GM12864 (cell line): Measurements from ENCODE around the gene DTNB.

ENCODE experiments used
- DNase-seq: peaks from one replicate; pipeline ENCODE4 v3.0.0-alpha.2; 2011; ENCODE audit warnings: low read depth
- H3K4me3 ChIP-seq: 2 replicates; pipeline ENCODE4 v1.5.1; 2011; ENCODE audit warnings: mild to moderate bottlenecking, low read depth, low read length, control low read depth
- CTCF ChIP-seq: IDR thresholded peaks from 2 replicates; pipeline ENCODE4 v1.5.1; 2011; ENCODE audit warnings: low read depth, mild to moderate bottlenecking, moderate library complexity, low read length, control low read depth, inconsistent platforms; ENCODE audit errors: missing control alignments

The DTNB gene

DNA sequence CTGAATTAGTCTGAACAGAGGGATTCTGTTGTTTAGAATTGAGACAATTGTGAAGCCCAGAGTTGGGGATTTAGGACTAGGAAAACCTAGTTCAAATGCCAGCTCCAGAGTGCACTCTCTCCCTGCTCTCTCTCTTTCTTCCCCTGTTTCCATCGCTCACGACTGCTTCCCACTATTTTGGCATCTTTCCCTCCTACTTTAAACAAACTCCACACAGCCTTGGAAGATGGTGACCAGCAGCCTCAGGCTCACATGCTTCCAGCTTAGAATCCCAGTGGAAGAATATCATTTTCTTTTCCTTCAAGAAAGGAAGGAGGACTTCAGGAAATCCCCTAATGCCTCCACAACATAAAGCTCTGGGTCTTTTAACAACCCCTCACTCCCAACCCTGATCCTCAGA is 325.5 kb downstream of the DTNB start:
- DNase-seq, result no peak
- no peak for TF ChIP-seq CTCF
- no peak overlapping the region for H3K4me3 ChIP-seq

DNA sequence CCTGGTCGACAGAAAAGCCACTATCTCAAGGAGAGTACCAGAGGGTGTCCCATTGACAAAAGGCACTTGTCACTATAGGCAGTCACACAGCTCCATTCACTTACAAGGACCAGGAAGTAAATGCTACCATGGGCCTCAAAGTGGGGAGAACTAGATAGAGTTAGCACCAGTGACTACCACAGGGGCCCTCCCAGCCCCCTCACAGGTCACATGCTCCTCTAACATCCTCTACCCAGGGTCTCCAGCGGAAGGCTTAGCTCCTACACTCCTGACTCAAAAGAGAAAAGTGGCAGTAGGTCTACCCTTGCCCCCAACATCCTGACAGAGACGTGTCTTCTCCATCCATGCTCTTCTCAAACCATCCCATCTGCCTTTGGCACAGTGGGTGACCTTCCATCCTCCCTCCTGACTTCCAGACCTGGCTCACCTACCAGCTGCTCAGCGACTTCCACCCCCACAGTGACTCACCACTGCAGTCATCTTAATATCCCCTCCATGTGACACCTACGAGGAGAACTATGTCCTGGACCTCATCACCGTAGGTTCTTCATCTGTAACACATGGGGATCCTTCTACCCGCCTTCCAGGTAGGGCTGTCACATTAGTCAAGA is 326.1 kb downstream of the DTNB start:
- no peak for DNase-seq
- no peak for TF ChIP-seq CTCF
- no peak overlapping the region for H3K4me3 ChIP-seq

DNA sequence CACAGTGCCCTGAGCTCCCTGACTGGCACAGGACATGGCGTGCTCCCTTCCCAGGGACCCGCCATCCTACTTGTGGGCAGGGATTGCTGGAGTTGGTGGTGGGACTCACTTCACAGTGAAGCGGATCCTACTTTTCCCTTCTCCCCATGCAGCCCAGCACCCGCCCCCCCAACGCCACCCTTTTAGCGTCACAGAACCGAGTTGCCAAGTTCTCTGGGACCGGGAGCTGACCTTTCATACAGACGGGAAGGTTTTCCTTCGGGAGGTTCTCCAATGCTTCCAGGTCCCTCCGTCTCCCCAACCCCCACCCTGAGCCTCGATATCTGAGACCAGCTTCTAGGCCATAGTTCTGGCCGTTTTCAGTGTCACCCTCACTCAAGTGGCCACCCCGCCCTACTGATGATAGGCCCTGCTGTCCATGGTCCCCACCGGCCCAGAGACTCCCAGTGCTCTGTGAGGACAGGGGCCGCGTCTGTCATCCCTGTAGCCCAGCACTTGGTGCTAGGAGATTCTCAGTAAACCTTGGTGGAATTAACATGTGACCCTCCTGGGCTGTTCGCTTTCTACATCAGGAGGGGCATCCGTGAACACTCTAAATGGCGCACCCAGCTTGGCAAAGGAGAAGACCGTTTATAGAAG is 330.1 kb downstream of the DTNB start:
- no peak for TF ChIP-seq CTCF

GRCh38 chr2:25342372-25343186 is 330.8 kb downstream of the DTNB start:
- peak; percentile 43 for DNase-seq
- peak; percentile 96 for TF ChIP-seq CTCF

More for the DNA sequence above, 330.1 kb downstream of the DTNB start:
- DNase-seq, result no peak
- H3K4me3 ChIP-seq, result no peak overlapping the region

DNA sequence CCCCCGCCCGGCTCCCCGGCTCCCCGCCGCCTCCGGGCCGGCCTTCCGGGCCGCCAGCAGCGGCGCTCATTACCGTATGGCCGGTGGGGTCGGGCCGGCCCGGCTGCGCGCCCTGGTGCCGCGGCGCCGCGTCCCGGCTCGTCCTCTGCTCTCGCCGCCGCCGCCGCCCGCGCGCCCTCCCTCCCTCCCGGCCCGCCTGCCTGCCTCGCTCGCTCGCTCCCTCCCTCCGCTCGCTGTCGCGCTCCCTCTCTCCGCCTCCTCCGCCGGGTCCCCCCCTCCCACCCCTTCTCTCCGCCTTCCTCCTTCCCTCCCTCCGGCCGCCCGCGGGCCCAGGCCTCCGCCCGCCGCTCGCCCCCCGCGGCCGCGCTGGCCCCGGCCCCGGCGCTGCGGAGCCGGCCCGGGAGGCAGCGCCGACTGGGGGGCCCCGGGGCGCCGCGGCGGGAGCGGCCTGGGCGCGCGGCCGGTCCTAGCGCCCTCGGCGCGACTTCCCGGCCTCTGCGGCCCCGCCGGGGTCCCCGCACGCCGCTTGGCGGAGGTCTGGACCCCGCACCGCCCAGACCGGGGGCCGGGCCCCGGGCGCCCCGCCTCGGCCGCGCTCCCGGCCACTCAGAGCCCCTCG is 331.5 kb downstream of the DTNB start, which contains the start of gene DNMT3A:
TSS of gene DNMT3A (minus strand) at position 173 of the 619 bp plus-strand sequence. CDS start 27,941 bp downstream, outside the sequence.
- DNase-seq, result no peak
- TF ChIP-seq CTCF, result no peak
- H3K4me3 ChIP-seq, result peak within 1 kb of the TSS; percentile 77

More at GRCh38 chr2:25342372-25343186, 330.8 kb downstream of the DTNB start:
- peak overlapping the region; percentile 77 for H3K4me3 ChIP-seq

DNA sequence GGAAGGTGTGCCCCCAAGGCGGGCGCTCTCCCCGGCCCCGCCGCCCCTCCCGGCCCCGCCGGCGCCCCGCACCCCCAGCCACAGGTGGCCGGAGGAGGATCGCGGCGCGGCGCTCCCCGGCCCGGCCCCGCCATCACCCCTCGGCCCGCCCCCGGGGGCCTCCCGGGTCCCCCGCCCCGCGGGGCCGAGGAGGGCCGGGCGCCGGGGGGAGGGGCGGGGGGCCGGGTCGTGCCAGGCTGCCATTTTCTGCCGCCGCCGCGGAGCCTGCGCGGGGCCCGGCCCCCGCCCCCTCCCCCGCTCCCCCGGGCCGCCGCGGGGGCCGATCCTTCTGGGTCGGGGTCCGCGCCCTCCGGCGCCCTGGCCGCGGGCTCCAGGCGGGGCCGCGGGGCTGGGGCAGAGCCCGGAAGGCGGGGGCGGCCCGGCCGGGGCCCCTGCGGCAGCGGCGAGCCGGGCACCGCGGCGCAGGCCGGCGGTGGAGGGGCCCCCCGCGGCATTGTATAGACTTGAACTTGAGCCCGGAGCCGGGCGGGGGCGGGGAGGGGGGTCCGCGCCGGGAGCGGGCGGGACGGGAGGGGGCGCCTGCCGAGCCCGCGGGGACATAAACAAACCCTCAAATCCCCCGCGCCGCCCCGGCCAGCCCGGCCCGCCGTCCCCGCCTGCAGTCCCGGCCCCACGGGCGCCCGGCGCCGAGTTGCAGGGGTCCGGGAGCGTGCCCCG is 332.2 kb downstream of the DTNB start:
- no peak for DNase-seq
- H3K4me3 ChIP-seq, result peak overlapping the region; percentile 77
- no peak for TF ChIP-seq CTCF
